GM19351 (cell line): ENCODE data around the gene POU2AF2.
"Not testable (repeated sequence)": the region's sequence is repeated elsewhere in the genome, so short reads cannot be mapped to it uniquely, and the experiment has no call there.

Experiments
- ATAC-seq: cut with Tn5 transposase; IDR thresholded peaks from one replicate; pipeline ENCODE4 v1.9.1; 2021; ENCODE audit warnings: mild to moderate bottlenecking, moderate library complexity; ENCODE audit not compliant: unreplicated experiment

The POU2AF2 gene

GRCh38 chr11:111253630-111254029, 8.1 kb downstream of the POU2AF2 start:
- no peak for ATAC-seq

- ATAC-seq: no peak
Observed at GRCh38 chr11:111258046-111258445, 12.5 kb downstream of the POU2AF2 start.

GRCh38 chr11:111259896-111260295, 14.4 kb downstream of the POU2AF2 start:
- ATAC-seq: no peak

GRCh38 chr11:111260811-111261210, 15.3 kb downstream of the POU2AF2 start:
- ATAC-seq: no peak

- no peak for ATAC-seq
Observed at GRCh38 chr11:111264646-111265045, 19.1 kb downstream of the POU2AF2 start.

GRCh38 chr11:111265421-111265820, 19.9 kb downstream of the POU2AF2 start:
- ATAC-seq: no peak

GRCh38 chr11:111268303-111268702, 22.8 kb downstream of the POU2AF2 start:
- ATAC-seq: not testable (repeated sequence)

GRCh38 chr11:111269146-111269868, 23.8 kb downstream of the POU2AF2 start:
- ATAC-seq: no peak

GRCh38 chr11:111272420-111272819, 26.9 kb downstream of the POU2AF2 start:
- no peak for ATAC-seq

GRCh38 chr11:111282562-111283075, 37.1 kb downstream of the POU2AF2 start:
- no peak for ATAC-seq

- no peak for ATAC-seq
Observed at GRCh38 chr11:111283945-111284481, 38.5 kb downstream of the POU2AF2 start.

GRCh38 chr11:111285189-111286091, 39.9 kb downstream of the POU2AF2 start:
- no peak for ATAC-seq

- no peak for ATAC-seq
Observed at GRCh38 chr11:111291764-111292163, 46.2 kb downstream of the POU2AF2 start.

GRCh38 chr11:111292408-111292807, 46.9 kb downstream of the POU2AF2 start:
- ATAC-seq: not testable (repeated sequence)

- ATAC-seq: no peak
Observed at GRCh38 chr11:111296196-111296595, 50.7 kb downstream of the POU2AF2 start.

GRCh38 chr11:111297696-111298095, 52.2 kb downstream of the POU2AF2 start:
- no peak for ATAC-seq

- peak; percentile 33 for ATAC-seq
Observed at GRCh38 chr11:111298413-111299100, 53.0 kb downstream of the POU2AF2 start, which contains the start of gene POU2AF3. Gene POU2AF3 (plus strand): TSS chr11:111298546. CDS start chr11:111298582, 36 bp downstream.

- peak; percentile 67 for ATAC-seq
Observed at GRCh38 chr11:111299101-111300026, 53.8 kb downstream of the POU2AF2 start.

GRCh38 chr11:111300569-111300968, 55.0 kb downstream of the POU2AF2 start:
- ATAC-seq: no peak
